CD8-positive, alpha-beta memory T cell (primary cell): Measurements from ENCODE around the gene IGF2R. TPM values are rescaled to one million over a fixed set of nuclear protein-coding genes. Genes with fewer than 3 reads are reported as not detected.
A peak's percentile ranks its signal among the peaks of the same experiment; 100 is the strongest.
"Not testable (repeated sequence)": the region's sequence is repeated elsewhere in the genome, so short reads cannot be mapped to it uniquely, and the experiment has no call there.

Experiments used
- CTCF ChIA-PET: fragments of 350-600 bp; sonication (Branson Sonifier 250); formaldehyde crosslinking; loops from one replicate; lab custom pipeline; 2021; ENCODE audit warnings: antibody characterized with exemption; lab: Charles Lee
- POLR2A ChIA-PET: fragments of 350-600 bp; sonication (Branson Sonifier 250); formaldehyde crosslinking; loops from one replicate; lab custom pipeline; 2021; ENCODE audit warnings: antibody characterized with exemption; lab: Charles Lee
- DNase-seq, 5 donors: peaks; one replicate each; pipeline versions ENCODE4 v3.0.0 to v3.0.0-alpha.2; 2020 to 2022; ENCODE audit warnings: mixed read lengths in 1 of 5
- H3K27ac ChIP-seq: one replicate; pipeline ENCODE4 v1.7.0; 2013; ENCODE audit warnings: low read depth, mild to moderate bottlenecking, low read length, moderate library complexity
- H3K27me3 ChIP-seq: 2 replicates; pipeline ENCODE4 v1.7.0; 2013; ENCODE audit warnings: low read length, mild to moderate bottlenecking; ENCODE audit not compliant: insufficient read depth, poor library complexity, severe bottlenecking
- H3K36me3 ChIP-seq: 2 replicates; pipeline ENCODE4 v1.7.0; 2013; ENCODE audit warnings: mild to moderate bottlenecking, low read length, moderate library complexity; ENCODE audit not compliant: insufficient read depth
- H3K4me1 ChIP-seq: 2 replicates; pipeline ENCODE4 v1.7.0; 2013; ENCODE audit warnings: mild to moderate bottlenecking, low read length, moderate library complexity; ENCODE audit not compliant: insufficient read depth
- H3K4me3 ChIP-seq: 2 replicates; pipeline ENCODE4 v1.7.0; 2013; ENCODE audit warnings: mild to moderate bottlenecking, low read length
- H3K9me3 ChIP-seq: 2 replicates; pipeline ENCODE4 v1.7.0; 2013; ENCODE audit warnings: mild to moderate bottlenecking, low read length
- H3K27ac Mint-ChIP-seq, 8 donors: one replicate each; pipeline ENCODE4 v1.8.0; 2020 to 2021; ENCODE audit warnings: mixed read lengths in 8 of 8, mild to moderate bottlenecking in 6 of 8, inconsistent platforms in 3 of 8, moderate library complexity in 3 of 8
- H3K27me3 Mint-ChIP-seq, 2 donors: one replicate each; pipeline ENCODE4 v1.8.0; 2020 to 2021; ENCODE audit warnings: mixed read lengths in 2 of 2, mild to moderate bottlenecking in 1 of 2, moderate library complexity in 1 of 2
- H3K36me3 Mint-ChIP-seq, 3 donors: one replicate each; pipeline ENCODE4 v1.8.0; 2020 to 2021; ENCODE audit warnings: mixed read lengths in 3 of 3, inconsistent platforms in 1 of 3, mild to moderate bottlenecking in 1 of 3
- H3K4me1 Mint-ChIP-seq, 3 donors: one replicate each; pipeline ENCODE4 v1.8.0; 2020 to 2021; ENCODE audit warnings: mixed read lengths in 3 of 3, inconsistent platforms in 1 of 3, mild to moderate bottlenecking in 1 of 3
- H3K4me3 Mint-ChIP-seq, 7 donors: one replicate each; pipeline ENCODE4 v1.8.0; 2020 to 2021; ENCODE audit warnings: mixed read lengths in 7 of 7, mild to moderate bottlenecking in 6 of 7, moderate library complexity in 4 of 7, inconsistent platforms in 2 of 7
- H3K9me3 Mint-ChIP-seq, 5 donors: one replicate each; pipeline ENCODE4 v1.8.0; 2020 to 2022; ENCODE audit warnings: mixed read lengths in 5 of 5, mild to moderate bottlenecking in 3 of 5, moderate library complexity in 2 of 5, inconsistent platforms in 1 of 5
- polyA plus RNA-seq: library from polyadenylated mRNA; unstranded; fragments of 300-500 nt; fragmentation: Illumina TruSeq; gene quantifications from one replicate; pipeline ENCODE4 v1.2.3, GENCODE V29; 2021
- total RNA-seq, 2 experiments: library from RNA; stranded (reverse); gene quantifications; one replicate each; pipeline ENCODE4 v1.2.3, GENCODE V29; 2021

Gene IGF2R, protein sequence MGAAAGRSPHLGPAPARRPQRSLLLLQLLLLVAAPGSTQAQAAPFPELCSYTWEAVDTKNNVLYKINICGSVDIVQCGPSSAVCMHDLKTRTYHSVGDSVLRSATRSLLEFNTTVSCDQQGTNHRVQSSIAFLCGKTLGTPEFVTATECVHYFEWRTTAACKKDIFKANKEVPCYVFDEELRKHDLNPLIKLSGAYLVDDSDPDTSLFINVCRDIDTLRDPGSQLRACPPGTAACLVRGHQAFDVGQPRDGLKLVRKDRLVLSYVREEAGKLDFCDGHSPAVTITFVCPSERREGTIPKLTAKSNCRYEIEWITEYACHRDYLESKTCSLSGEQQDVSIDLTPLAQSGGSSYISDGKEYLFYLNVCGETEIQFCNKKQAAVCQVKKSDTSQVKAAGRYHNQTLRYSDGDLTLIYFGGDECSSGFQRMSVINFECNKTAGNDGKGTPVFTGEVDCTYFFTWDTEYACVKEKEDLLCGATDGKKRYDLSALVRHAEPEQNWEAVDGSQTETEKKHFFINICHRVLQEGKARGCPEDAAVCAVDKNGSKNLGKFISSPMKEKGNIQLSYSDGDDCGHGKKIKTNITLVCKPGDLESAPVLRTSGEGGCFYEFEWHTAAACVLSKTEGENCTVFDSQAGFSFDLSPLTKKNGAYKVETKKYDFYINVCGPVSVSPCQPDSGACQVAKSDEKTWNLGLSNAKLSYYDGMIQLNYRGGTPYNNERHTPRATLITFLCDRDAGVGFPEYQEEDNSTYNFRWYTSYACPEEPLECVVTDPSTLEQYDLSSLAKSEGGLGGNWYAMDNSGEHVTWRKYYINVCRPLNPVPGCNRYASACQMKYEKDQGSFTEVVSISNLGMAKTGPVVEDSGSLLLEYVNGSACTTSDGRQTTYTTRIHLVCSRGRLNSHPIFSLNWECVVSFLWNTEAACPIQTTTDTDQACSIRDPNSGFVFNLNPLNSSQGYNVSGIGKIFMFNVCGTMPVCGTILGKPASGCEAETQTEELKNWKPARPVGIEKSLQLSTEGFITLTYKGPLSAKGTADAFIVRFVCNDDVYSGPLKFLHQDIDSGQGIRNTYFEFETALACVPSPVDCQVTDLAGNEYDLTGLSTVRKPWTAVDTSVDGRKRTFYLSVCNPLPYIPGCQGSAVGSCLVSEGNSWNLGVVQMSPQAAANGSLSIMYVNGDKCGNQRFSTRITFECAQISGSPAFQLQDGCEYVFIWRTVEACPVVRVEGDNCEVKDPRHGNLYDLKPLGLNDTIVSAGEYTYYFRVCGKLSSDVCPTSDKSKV (N-terminal part only)
- total RNA-seq (10 to 100 TPM; 91.4 to 93.7 TPM), polyA plus RNA-seq (27.5 TPM)

DNA sequence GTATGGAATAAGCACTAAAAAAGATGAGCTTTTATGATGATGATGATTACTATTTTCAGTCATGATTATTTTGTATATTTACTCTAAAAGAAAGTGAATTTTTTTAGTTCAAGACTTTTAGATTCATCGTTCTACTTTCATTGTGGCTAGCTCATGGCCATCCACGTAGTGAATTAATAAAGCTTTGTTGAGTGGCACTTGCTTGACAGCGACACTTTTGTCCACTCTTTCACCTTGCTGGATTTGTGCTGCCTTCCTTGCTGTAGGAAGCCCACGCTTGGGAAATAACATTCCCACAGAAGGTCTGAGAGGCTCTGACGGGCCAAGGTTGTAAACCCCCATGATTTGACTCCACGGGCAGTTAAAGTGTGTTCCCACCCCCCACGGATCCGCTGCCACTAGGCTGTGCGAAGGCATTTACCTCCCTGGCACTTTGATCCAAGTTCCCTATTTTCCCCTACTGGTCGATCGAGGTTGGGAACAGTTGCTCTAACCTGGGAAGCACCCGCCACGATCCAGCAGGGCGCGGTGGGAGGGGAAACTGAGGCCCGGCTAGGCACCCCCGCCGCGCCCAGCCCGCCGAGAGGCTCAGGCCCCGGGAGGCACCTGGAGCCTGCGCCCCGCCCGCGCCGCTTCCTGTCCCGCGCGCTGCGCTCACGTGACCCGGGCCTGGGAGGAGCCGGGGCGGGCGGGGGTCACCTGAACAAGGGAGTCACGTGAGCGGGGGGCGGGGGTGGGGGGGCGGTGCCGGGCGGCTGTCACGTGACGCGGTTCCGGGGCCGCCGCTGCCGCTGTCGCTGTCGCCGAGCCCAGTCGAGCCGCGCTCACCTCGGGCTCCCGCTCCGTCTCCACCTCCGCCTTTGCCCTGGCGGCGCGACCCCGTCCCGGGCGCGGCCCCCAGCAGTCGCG lies at the start of gene IGF2R:
Gene IGF2R (plus strand): TSS at position 788 of the 909 bp plus-strand sequence. CDS start 165 bp downstream, outside the sequence.
- Mint-ChIP-seq H3K27me3 (peaks cover 0 to 2% of the 10 kb centered on the region in 2 donors), H3K4me1 (peaks cover 39 to 41% (median 40%) of the 10 kb centered on the region in 3 donors)

DNA sequence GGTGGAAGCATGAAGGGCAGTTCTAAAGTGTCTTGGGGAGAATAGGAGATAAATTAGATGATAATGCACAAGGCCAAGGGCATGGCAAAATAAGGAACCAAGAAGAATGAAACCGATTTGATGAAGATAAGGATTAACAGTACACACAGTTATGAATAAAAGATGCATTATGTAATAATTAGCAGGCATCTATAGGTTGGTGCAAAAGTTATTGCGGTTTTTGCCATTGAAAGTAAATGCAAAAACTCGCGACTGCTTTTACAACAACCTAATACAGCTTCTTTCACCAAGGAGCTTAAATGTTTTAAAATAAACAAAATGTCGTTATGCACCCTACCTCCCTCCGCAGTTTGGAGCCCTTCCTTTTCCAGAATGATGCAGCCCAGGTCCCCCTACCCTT lies 49.1 kb upstream of the IGF2R start:
- H3K4me1 ChIP-seq, result no peaks in the 10 kb centered on the region
- ChIA-PET CTCF (no interaction called here), POLR2A (no interaction called here)
- H3K4me1 Mint-ChIP-seq, result no peaks in the 10 kb centered on the region
- H3K27ac ChIP-seq, result no peak overlapping the region
- H3K4me3 ChIP-seq, result no peak overlapping the region
- peaks cover 2 to 28% of the 10 kb centered on the region in 2 donors for H3K27me3 Mint-ChIP-seq
- no peaks in the 10 kb centered on the region for H3K36me3 ChIP-seq
- no peak for DNase-seq
- H3K4me3 Mint-ChIP-seq, result no peak overlapping the region
- peaks cover 0 to 8% (median 2%) of the 10 kb centered on the region in 3 donors for H3K36me3 Mint-ChIP-seq
- peaks cover 0 to 7% (median 4%) of the 10 kb centered on the region in 5 donors for H3K9me3 Mint-ChIP-seq
- H3K27me3 ChIP-seq, result no peaks in the 10 kb centered on the region
- no peaks in the 10 kb centered on the region for H3K9me3 ChIP-seq
- H3K27ac Mint-ChIP-seq, result no peak overlapping the region

More for the DNA sequence above, at the start of gene IGF2R:
- POLR2A ChIA-PET, result interaction anchor here (1.1 to 3.7 kb wide), 4 partner anchors 10 to 177 kb away, joined by 3 to 19 read pairs (median 8); no protein-coding TSS in a partner anchor
- CTCF ChIA-PET, result interaction anchor here (0.8 to 1.2 kb wide), 2 partner anchors 13 to 177 kb away, joined by 3 to 4 read pairs; no protein-coding TSS in a partner anchor
- H3K9me3 ChIP-seq, result no peaks in the 10 kb centered on the region
- H3K4me3 Mint-ChIP-seq, result peak within 1 kb of the TSS; percentile 91 to 99 (median 96)
- peak within 1 kb of the TSS; percentile 71 for H3K27ac ChIP-seq
- no peaks in the 10 kb centered on the region for H3K36me3 ChIP-seq
- H3K9me3 Mint-ChIP-seq, result no peaks in the 10 kb centered on the region
- H3K27me3 ChIP-seq, result no peaks in the 10 kb centered on the region
- H3K4me1 ChIP-seq, result peaks cover 34% of the 10 kb centered on the region
- peak within 1 kb of the TSS; percentile 84 to 98 (median 95) for H3K27ac Mint-ChIP-seq
- peak within 1 kb of the TSS; percentile 70 for H3K4me3 ChIP-seq
- peaks cover 0 to 5% (median 0%) of the 10 kb centered on the region in 3 donors for H3K36me3 Mint-ChIP-seq
- peak; percentile 90 to 96 (median 92) for DNase-seq

DNA sequence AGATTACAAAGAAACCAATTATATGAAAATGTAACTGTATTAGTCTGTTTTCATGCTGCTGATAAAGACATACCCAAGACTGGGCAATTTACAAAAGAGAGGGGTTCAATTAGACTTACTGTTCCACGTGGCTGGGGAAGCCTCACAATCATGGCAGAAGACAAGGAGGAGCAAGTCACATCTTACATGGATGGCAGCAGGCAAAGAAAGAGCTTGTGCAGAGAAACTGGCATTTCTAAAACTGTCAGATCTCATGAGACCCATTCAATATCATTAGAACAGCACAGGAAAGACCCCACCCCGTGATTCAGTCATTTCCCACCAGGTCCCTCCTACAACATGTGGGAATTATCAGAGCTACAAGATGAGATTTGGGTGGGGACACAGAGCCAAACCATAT lies 44.7 kb upstream of the IGF2R start:
- peaks cover 3 to 15% of the 10 kb centered on the region in 2 donors for H3K27me3 Mint-ChIP-seq
- CTCF ChIA-PET, H3K36me3 Mint-ChIP-seq, H3K27ac ChIP-seq, H3K4me1 Mint-ChIP-seq, H3K27me3 ChIP-seq, H3K9me3 ChIP-seq, H3K27ac Mint-ChIP-seq, POLR2A ChIA-PET, DNase-seq, H3K9me3 Mint-ChIP-seq, H3K4me3 Mint-ChIP-seq, H3K36me3 ChIP-seq, H3K4me3 ChIP-seq, H3K4me1 ChIP-seq: not testable (repeated sequence)

DNA sequence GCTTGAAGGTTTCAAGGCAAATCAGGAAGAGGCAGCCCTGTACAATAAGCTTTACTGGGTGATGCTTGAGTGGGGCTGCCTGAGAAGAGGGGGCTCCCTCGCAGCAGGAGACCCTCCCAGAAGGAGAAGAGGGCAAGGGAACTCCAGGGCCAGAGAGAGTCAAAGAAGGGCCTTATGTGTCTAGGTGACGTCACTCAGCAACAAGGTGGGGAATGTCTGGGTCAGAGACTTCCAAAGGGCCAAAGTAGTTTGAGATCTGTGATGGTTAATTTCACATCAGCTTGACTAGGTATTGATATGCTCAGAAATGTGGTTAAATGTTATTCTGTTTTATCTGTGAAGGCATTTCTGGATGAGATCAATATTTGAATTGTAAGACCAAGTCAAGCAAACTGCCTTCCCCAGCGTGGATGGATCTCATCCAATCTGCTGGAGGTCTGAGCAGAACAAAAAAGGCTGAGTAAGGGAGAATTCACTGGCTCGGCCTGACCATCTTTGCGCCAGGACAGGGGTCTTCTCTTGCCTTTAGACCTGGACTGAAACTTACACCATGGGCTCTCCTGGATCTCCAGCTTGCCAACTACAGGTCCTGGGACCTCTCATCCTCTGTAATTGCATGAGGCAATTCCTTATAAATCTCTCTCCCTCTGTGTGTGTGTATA lies 42.2 kb upstream of the IGF2R start:
- H3K4me3 ChIP-seq, result no peak overlapping the region
- H3K9me3 ChIP-seq, result no peaks in the 10 kb centered on the region
- H3K4me3 Mint-ChIP-seq, result no peak overlapping the region
- H3K4me1 ChIP-seq, result peaks cover 20% of the 10 kb centered on the region
- peaks cover 0 to 6% (median 2%) of the 10 kb centered on the region in 5 donors for H3K9me3 Mint-ChIP-seq
- ChIA-PET POLR2A (no interaction called here), CTCF (no interaction called here)
- H3K36me3 Mint-ChIP-seq, result peaks cover 0 to 2% (median under 1%) of the 10 kb centered on the region in 3 donors
- DNase-seq, result no peak
- peaks cover 20 to 28% (median 27%) of the 10 kb centered on the region in 3 donors for H3K4me1 Mint-ChIP-seq
- H3K27ac ChIP-seq, result no peak overlapping the region
- H3K27me3 ChIP-seq, result no peaks in the 10 kb centered on the region
- H3K36me3 ChIP-seq, result no peaks in the 10 kb centered on the region
- H3K27ac Mint-ChIP-seq, result no peak overlapping the region
- H3K27me3 Mint-ChIP-seq, result peaks cover 3 to 8% of the 10 kb centered on the region in 2 donors

DNA sequence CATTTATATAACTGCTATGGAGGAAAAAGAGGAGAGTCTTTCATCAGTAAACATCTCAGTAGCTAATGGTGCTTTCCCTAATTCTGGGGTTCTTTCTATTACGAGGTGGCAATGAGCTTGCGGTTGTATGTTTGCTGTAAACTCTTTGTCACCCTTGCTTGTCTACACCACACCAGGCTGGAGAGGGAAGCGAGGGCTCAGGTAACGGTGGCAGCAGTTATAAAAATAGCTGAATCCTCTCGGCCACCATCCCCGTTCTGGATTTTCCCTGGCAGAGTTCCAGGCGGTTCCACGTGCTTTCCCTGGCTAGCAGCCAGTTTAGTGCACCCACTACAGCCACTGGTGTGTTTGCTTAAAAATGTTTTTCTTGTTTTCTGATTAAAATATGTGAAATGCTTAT lies 39.1 kb upstream of the IGF2R start:
- Mint-ChIP-seq H3K27me3 (peaks cover 0 to 1% of the 10 kb centered on the region in 2 donors), H3K27ac (peak overlapping the region; percentile 31 to 95 (median 76)), H3K4me3 (peak overlapping the region in 4 of 7 donors; percentile 25 to 55 (median 36)), H3K4me1 (peaks cover 20 to 31% (median 28%) of the 10 kb centered on the region in 3 donors), H3K9me3 (no peaks in the 10 kb centered on the region), H3K36me3 (no peaks in the 10 kb centered on the region)
- ChIA-PET CTCF (no interaction called here), POLR2A (interaction anchor here (1.2 kb wide), 1 partner anchor 140 kb away, joined by 3 read pairs; the partner anchor contains the start of gene MRPL18)
- Histone ChIP-seq H3K36me3 (no peaks in the 10 kb centered on the region), H3K4me1 (peaks cover 20% of the 10 kb centered on the region), H3K27ac (no peak overlapping the region), H3K27me3 (no peaks in the 10 kb centered on the region), H3K4me3 (no peak overlapping the region), H3K9me3 (no peaks in the 10 kb centered on the region)
- DNase-seq, result peak; percentile 7 to 76 (median 42)

DNA sequence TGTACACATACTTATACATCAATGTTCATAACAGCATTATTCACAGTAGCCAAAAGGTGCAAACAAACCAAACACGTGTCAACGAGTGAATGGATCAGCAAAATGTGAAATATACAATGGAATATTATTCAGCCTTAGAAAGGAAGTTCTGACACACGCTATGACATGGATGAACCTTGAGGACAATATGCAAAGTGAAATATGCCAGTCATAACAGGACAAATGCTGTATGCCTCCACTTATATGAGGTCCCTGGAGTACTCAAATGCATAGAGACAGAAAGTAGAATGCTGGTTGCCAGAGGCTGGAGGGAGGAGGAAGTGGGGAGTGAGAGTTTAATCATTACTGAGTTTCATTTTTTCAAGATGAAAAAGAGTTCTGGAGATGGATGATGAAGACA lies 37.8 kb upstream of the IGF2R start:
- Histone ChIP-seq H3K36me3 (no peaks in the 10 kb centered on the region), H3K9me3 (no peaks in the 10 kb centered on the region), H3K4me3 (no peak overlapping the region), H3K27me3 (no peaks in the 10 kb centered on the region), H3K27ac (no peak overlapping the region), H3K4me1 (peaks cover 20% of the 10 kb centered on the region)
- ChIA-PET CTCF (no interaction called here), POLR2A (interaction anchor here (1.2 kb wide), 1 partner anchor 141 kb away, joined by 3 read pairs; the partner anchor contains the start of gene MRPL18)
- Mint-ChIP-seq H3K9me3 (no peaks in the 10 kb centered on the region), H3K27me3 (peaks cover 0 to 1% of the 10 kb centered on the region in 2 donors), H3K36me3 (peaks cover 0 to 6% (median 0%) of the 10 kb centered on the region in 3 donors), H3K27ac (peak overlapping the region in 6 of 8 donors; percentile 6 to 82 (median 52)), H3K4me1 (peaks cover 20 to 31% (median 28%) of the 10 kb centered on the region in 3 donors), H3K4me3 (peak overlapping the region in 5 of 7 donors; percentile 4 to 50 (median 27))
- DNase-seq, result no peak
